ENCODE data around the gene STK39. TPM values are rescaled to one million over a fixed set of nuclear protein-coding genes. Genes with fewer than 3 reads are reported as not detected.

STK39 gene
- polyA plus RNA-seq, 1 donor (not counting 4 experiments of a cell fraction or from before 2014, with no cell fraction given), result 20.7 TPM

- Histone ChIP-seq H3K4me3 (ENCODE audit: control insufficient read depth in 2 of 3, extremely low read depth in 1 of 3, insufficient read depth in 2 of 3, low read depth in 1 of 3, low read length in 3 of 3) (no peak overlapping the region), H3K4me1 (ENCODE audit: control insufficient read depth, extremely low read depth, insufficient read depth, low read length) (no peaks in the 10 kb centered on the region), H4K20me1 (ENCODE audit: control insufficient read depth, extremely low read depth, insufficient read depth, low read length) (no peaks in the 10 kb centered on the region), H3K36me3 (ENCODE audit: control insufficient read depth in 2 of 2, extremely low read depth in 1 of 2, insufficient read depth in 2 of 2, low read length in 2 of 2) (no peaks in the 10 kb centered on the region), H3K9ac (ENCODE audit: control insufficient read depth, extremely low read depth, insufficient read depth, low read length) (no peak overlapping the region), H3K27me3 (ENCODE audit: control insufficient read depth, extremely low read depth, insufficient read depth, low read length) (no peaks in the 10 kb centered on the region), H3K9me1 (ENCODE audit: control insufficient read depth, extremely low read depth, insufficient read depth, low read length) (no peaks in the 10 kb centered on the region), H3K4me2 (ENCODE audit: control insufficient read depth, extremely low read depth, insufficient read depth, low read depth, low read length) (no peak overlapping the region), H3K27ac (ENCODE audit: control insufficient read depth, insufficient read depth, low read length) (no peak overlapping the region), H3K79me2 (ENCODE audit: control insufficient read depth, insufficient read depth, low read length) (no peaks in the 10 kb centered on the region), H2AFZ (ENCODE audit: control insufficient read depth, low read length) (no peak overlapping the region), H3K9me3 (ENCODE audit: control insufficient read depth, low read depth, low read length) (no peaks in the 10 kb centered on the region)
- TF ChIP-seq EZH2 (IDR thresholded peaks at IDR 0.05; ENCODE audit: low read length) (no peak), CTCF (optimal IDR thresholded peaks at IDR 0.05 in 1 of 3, IDR thresholded peaks at IDR 0.05 in 1 of 3, conservative IDR thresholded peaks at IDR 0.05 in 1 of 3; ENCODE audit: extremely low read depth in 1 of 3, insufficient read depth in 2 of 3, low read length in 3 of 3) (no peak)
- DNase-seq (ENCODE audit: low read depth, low spot score) (no peak), FAIRE-seq (no peak)
- dilution Hi-C loops (cut with MboI; ENCODE audit: extremely low pct_ligation_motif_present, low sequenced_read_pairs), result no loop called here
Observed at GRCh38 chr2:167987026-167987425, 260.4 kb downstream of the STK39 start.

GRCh38 chr2:167986223-167986622, 261.2 kb downstream of the STK39 start:
- FAIRE-seq, result no peak

More at GRCh38 chr2:167986223-167986622, 261.2 kb downstream of the STK39 start:
- no peaks in the 10 kb centered on the region for H3K27me3 ChIP-seq (ENCODE audit: control insufficient read depth, extremely low read depth, insufficient read depth, low read length)
- H3K79me2 ChIP-seq (ENCODE audit: control insufficient read depth, insufficient read depth, low read length), result no peaks in the 10 kb centered on the region
- no peak overlapping the region for H2AFZ ChIP-seq (ENCODE audit: control insufficient read depth, low read length)
- H4K20me1 ChIP-seq (ENCODE audit: control insufficient read depth, extremely low read depth, insufficient read depth, low read length), result no peaks in the 10 kb centered on the region
- TF ChIP-seq EZH2 (IDR thresholded peaks at IDR 0.05; ENCODE audit: low read length), result no peak
- TF ChIP-seq CTCF (optimal IDR thresholded peaks at IDR 0.05 in 1 of 3, IDR thresholded peaks at IDR 0.05 in 1 of 3, conservative IDR thresholded peaks at IDR 0.05 in 1 of 3; ENCODE audit: extremely low read depth in 1 of 3, insufficient read depth in 2 of 3, low read length in 3 of 3), result no peak
- no peak overlapping the region for H3K4me3 ChIP-seq (ENCODE audit: control insufficient read depth in 2 of 3, extremely low read depth in 1 of 3, insufficient read depth in 2 of 3, low read depth in 1 of 3, low read length in 3 of 3)
- H3K9me3 ChIP-seq (ENCODE audit: control insufficient read depth, low read depth, low read length), result no peaks in the 10 kb centered on the region
- H3K27ac ChIP-seq (ENCODE audit: control insufficient read depth, insufficient read depth, low read length), result no peak overlapping the region
- H3K36me3 ChIP-seq (ENCODE audit: control insufficient read depth in 2 of 2, extremely low read depth in 1 of 2, insufficient read depth in 2 of 2, low read length in 2 of 2), result no peaks in the 10 kb centered on the region
- H3K4me1 ChIP-seq (ENCODE audit: control insufficient read depth, extremely low read depth, insufficient read depth, low read length), result no peaks in the 10 kb centered on the region
- no peaks in the 10 kb centered on the region for H3K9me1 ChIP-seq (ENCODE audit: control insufficient read depth, extremely low read depth, insufficient read depth, low read length)
- H3K4me2 ChIP-seq (ENCODE audit: control insufficient read depth, extremely low read depth, insufficient read depth, low read depth, low read length), result no peak overlapping the region
- DNase-seq (ENCODE audit: low read depth, low spot score), result no peak
- dilution Hi-C loops (cut with MboI; ENCODE audit: extremely low pct_ligation_motif_present, low sequenced_read_pairs), result no loop called here
- no peak overlapping the region for H3K9ac ChIP-seq (ENCODE audit: control insufficient read depth, extremely low read depth, insufficient read depth, low read length)
